ENCODE measurements around the gene CTCFL. TPM values are rescaled to one million over a fixed set of nuclear protein-coding genes. Genes with fewer than 3 reads are reported as not detected.

CTCFL gene
- total RNA-seq, 2 donors from 2014 or later, result not detected

DNA sequence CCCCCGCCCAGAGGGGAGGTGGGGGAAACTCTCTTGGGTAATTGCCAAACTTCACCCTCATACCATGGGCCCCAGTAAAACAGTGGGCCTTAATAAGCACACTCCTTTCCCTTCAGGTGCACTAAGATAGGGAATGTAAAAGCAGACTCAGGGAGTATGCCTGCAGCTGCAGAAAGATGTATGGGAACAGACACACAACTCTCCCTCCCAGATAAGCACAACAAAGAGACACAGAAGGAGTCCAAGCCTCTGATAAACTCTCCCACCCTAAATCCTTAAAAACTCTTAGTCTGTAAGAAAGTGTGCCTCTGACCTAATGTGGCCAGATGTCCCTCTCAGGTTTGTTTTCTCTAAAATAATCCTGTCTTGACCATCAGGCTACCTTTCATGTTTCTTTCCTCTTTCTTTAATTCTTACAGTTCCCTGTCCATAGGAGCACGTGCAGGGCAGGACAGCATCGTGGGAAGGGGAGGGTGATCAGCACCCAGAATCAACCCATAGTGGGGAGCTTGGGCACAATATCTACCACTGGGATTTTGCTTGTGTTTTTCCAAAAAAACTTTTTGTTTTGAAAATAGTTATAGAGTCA is 11.3 kb upstream of the CTCFL start:
- Mint-ChIP-seq H3K9me3 (no peaks in the 10 kb centered on the region), H3K36me3 (no peaks in the 10 kb centered on the region), H3K4me1 (ENCODE audit: low read depth in 2 of 2) (no peaks in the 10 kb centered on the region), H3K27me3 (peaks cover 32 to 42% of the 10 kb centered on the region in 2 donors), H3K4me3 (no peak overlapping the region), H3K27ac (no peak overlapping the region)
- ATAC-seq, result no peak
- no peak for DNase-seq (ENCODE audit: low spot score)

DNA sequence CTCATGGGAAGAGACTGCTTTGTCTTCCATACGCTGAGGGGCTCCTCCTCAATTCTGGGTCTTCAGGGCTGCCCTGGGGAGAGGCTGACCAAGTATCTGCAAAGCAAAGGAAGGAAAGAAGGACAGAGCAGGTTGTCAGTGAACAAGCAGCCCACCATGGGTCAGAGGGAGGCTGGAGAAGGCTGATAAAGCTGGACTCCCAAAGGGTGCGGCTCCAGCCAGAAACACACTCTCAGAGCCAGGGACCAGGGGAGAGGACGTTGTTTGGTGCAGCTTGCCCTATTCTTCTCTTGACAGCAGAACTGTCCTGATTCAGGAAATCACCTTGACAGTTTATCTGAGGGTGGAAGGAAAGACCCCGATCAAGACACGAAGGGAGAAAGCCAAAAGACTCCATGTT is 10.4 kb upstream of the CTCFL start:
- H3K27me3 Mint-ChIP-seq, result peaks cover 27 to 35% of the 10 kb centered on the region in 2 donors
- DNase-seq (ENCODE audit: low spot score) (no peak), ATAC-seq (no peak)
- no peaks in the 10 kb centered on the region for H3K4me1 Mint-ChIP-seq (ENCODE audit: low read depth in 2 of 2)
- H3K9me3 Mint-ChIP-seq, result no peaks in the 10 kb centered on the region
- H3K36me3 Mint-ChIP-seq, result no peaks in the 10 kb centered on the region
- H3K4me3 Mint-ChIP-seq, result no peak overlapping the region
- no peak overlapping the region for H3K27ac Mint-ChIP-seq

DNA sequence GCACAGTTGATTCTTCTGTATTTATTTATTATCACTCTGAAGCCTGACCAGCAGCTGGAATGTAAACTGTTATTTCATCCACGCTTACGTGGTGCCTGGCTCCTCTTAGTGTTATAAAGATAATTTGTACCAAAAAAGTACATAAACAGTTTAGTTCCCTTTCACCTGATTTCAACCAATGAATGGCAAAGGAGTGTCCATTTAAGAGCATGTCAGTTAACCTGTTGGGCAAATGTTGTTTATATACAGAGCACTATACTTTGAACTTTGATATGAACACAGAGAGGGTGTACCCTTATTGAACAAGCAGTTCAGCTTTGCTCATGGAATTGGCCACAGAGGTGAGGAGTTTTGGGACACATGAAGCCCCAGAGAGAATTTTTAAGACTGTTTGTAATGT is 7.2 kb upstream of the CTCFL start:
- Mint-ChIP-seq H3K9me3 (no peaks in the 10 kb centered on the region), H3K27ac (no peak overlapping the region), H3K36me3 (no peaks in the 10 kb centered on the region), H3K27me3 (peaks cover 14 to 19% of the 10 kb centered on the region in 2 donors), H3K4me1 (ENCODE audit: low read depth in 2 of 2) (no peaks in the 10 kb centered on the region), H3K4me3 (no peak overlapping the region)
- no peak for ATAC-seq
- DNase-seq (ENCODE audit: low spot score), result no peak

DNA sequence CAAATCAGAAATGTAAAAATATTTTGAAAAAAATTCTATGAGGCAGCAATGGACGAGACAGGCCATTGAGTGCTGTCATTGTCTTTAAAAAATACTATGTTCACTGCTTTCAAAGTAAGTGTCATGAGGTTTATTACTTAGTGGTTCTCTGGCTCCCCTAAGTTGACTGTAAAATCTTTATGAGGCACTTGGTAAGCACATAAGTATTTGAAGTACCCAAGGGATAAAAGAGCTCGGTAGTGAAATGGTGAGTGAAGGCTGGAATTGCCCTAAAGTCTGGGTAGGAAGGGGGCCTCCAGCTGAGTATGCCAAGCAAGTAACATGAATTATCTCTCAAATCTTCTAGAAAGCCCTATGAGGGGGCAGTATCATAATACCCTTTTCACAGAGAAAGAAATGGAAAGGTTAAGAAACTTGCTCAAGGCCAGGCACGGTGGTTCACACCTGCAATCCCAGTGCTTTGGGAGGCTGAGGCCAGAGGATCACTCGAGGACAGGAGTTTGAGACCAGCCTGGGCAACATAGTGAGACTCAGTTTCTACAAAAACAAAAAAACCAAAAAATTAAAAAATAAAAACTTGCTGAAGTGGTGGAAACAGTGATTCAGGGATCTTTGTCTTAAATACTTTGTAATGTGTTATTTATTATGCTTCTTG is 5.5 kb upstream of the CTCFL start:
- H3K36me3 Mint-ChIP-seq, result no peaks in the 10 kb centered on the region
- no peaks in the 10 kb centered on the region for H3K9me3 Mint-ChIP-seq
- H3K27ac Mint-ChIP-seq, result no peak overlapping the region
- no peak overlapping the region for H3K4me3 Mint-ChIP-seq
- H3K4me1 Mint-ChIP-seq (ENCODE audit: low read depth in 2 of 2), result no peaks in the 10 kb centered on the region
- H3K27me3 Mint-ChIP-seq, result peaks cover 13 to 14% of the 10 kb centered on the region in 2 donors
- ATAC-seq (no peak), DNase-seq (ENCODE audit: low spot score) (no peak)

DNA sequence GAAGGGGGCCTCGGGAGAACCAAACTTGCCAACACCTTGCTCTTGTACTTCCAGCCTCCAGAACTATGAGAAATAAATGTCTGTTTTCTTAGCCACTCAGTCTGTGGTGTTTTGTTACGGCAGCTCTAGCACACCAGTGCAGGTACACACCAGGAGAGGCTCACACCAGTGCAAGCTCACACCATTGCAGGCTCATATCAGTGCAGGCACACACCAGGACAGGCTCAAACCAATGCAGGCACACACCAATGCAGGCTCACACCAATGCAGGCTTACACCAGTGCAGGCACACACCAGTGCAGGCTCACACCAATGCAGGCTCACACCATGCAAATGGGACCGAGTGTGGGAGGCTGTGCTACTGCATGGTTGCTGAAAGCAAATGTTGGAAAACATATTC is 4.9 kb upstream of the CTCFL start:
- H3K9me3 Mint-ChIP-seq, result no peaks in the 10 kb centered on the region
- no peak overlapping the region for H3K27ac Mint-ChIP-seq
- peak; percentile 41 for ATAC-seq
- no peaks in the 10 kb centered on the region for H3K4me1 Mint-ChIP-seq (ENCODE audit: low read depth in 2 of 2)
- H3K27me3 Mint-ChIP-seq, result peaks cover 10 to 14% of the 10 kb centered on the region in 2 donors
- no peak overlapping the region for H3K4me3 Mint-ChIP-seq
- no peaks in the 10 kb centered on the region for H3K36me3 Mint-ChIP-seq
- DNase-seq (ENCODE audit: low spot score), result no peak

DNA sequence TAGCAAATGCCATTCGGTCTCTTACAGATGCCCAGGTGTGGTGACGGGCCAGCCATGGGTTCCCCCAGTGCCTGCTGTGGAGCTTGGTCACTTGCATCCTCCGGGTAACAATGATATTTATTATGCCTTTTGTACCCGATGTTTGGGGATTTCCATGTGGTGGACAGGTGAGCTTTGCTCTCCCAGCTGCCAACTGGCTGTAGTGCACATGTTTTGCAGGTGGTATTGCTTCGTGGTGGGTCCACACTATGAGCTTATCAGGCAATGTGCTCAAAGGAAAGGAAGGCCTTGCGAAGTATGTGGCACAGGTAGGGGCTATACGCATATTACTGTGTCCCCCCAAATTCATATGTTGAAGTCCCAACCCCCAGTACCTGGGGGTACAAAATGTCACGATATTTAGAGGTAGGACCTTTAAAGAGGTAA is 4.2 kb upstream of the CTCFL start:
- DNase-seq (ENCODE audit: low spot score) (no peak), ATAC-seq (peak in 1 of 2 donors; percentile 15)
- Mint-ChIP-seq H3K27ac (no peak overlapping the region), H3K4me1 (ENCODE audit: low read depth in 2 of 2) (no peaks in the 10 kb centered on the region), H3K4me3 (no peak overlapping the region), H3K36me3 (no peaks in the 10 kb centered on the region), H3K9me3 (no peaks in the 10 kb centered on the region), H3K27me3 (peaks cover 7 to 14% of the 10 kb centered on the region in 2 donors)

DNA sequence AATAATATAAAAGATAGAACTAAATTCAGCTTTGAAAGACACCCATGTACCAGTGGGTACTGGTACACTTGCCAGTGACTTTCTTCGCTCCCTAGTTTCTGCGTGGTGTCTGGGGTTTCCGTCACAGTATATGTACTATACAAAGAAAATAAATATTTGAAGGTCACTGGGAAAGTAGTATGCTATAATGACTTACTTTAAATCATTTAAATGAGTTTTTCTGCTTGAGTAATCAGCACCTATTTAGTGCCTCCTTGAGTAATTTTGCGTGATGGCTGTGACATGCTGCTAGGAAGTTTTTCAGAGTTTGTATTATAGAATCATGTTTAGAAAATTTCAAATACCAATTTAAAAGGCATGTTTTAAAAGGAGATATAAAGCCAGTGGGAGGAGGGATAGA is 3.2 kb upstream of the CTCFL start:
- Mint-ChIP-seq H3K9me3 (no peaks in the 10 kb centered on the region), H3K4me3 (no peak overlapping the region), H3K36me3 (no peaks in the 10 kb centered on the region), H3K27me3 (peaks cover 6 to 7% of the 10 kb centered on the region in 2 donors), H3K4me1 (ENCODE audit: low read depth in 2 of 2) (no peaks in the 10 kb centered on the region), H3K27ac (no peak overlapping the region)
- DNase-seq (ENCODE audit: low spot score) (no peak), ATAC-seq (no peak)

DNA sequence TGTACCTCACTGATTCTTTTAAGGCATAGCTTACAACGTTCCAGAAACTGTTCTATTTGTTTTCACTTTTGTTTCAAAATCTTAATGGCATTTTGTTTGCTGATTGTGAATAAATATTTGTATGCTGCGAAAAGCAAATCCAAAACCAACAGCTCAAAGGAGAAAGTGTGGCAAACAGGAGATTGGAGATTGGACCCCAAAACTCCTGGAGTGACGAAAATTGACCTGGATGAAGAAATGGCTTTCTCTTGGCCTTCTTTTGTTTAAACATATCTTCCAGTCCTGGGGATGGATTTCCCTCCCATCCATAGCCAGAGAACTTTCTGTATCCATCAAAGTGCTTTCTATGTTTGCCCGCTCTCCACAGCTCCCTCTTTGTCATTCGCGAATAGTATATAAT is 2.8 kb upstream of the CTCFL start:
- no peaks in the 10 kb centered on the region for H3K36me3 Mint-ChIP-seq
- no peak overlapping the region for H3K4me3 Mint-ChIP-seq
- no peak overlapping the region for H3K27ac Mint-ChIP-seq
- DNase-seq (ENCODE audit: low spot score) (no peak), ATAC-seq (no peak)
- H3K9me3 Mint-ChIP-seq, result no peaks in the 10 kb centered on the region
- peaks cover 3 to 5% of the 10 kb centered on the region in 2 donors for H3K27me3 Mint-ChIP-seq
- no peaks in the 10 kb centered on the region for H3K4me1 Mint-ChIP-seq (ENCODE audit: low read depth in 2 of 2)

DNA sequence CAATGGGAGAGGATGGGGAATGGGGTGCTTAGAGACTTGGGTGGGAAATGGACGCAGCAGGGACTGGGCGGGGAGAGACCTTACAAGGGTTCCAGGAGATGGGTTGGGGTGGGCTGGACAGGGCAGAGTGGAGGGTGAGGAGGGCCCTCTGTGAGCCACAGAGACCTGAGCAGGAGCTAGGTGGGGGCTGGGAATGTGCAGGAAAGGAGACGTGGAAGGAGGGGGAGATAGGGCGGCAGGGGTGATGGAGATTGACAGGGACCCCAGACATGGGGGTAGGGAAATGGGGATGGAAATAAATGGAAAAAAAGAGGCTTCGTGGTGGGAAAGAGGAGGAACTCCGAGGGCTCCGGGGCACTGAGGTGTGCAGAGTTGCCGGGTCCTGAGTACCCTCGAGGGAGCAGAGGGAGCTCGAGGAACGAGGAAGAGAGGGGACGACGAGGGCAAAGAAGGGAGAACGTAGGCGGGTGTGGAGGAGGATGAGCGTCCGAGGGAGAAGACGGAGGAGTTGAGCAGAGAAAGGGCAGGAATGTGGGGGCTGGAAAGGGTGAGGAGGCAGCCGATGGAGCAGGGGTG is 2.0 kb upstream of the CTCFL start:
- Mint-ChIP-seq H3K4me3 (no peak overlapping the region), H3K36me3 (no peaks in the 10 kb centered on the region), H3K4me1 (ENCODE audit: low read depth in 2 of 2) (no peaks in the 10 kb centered on the region), H3K9me3 (no peaks in the 10 kb centered on the region), H3K27me3 (no peaks in the 10 kb centered on the region), H3K27ac (no peak overlapping the region)
- DNase-seq (ENCODE audit: low spot score) (no peak), ATAC-seq (no peak)

DNA sequence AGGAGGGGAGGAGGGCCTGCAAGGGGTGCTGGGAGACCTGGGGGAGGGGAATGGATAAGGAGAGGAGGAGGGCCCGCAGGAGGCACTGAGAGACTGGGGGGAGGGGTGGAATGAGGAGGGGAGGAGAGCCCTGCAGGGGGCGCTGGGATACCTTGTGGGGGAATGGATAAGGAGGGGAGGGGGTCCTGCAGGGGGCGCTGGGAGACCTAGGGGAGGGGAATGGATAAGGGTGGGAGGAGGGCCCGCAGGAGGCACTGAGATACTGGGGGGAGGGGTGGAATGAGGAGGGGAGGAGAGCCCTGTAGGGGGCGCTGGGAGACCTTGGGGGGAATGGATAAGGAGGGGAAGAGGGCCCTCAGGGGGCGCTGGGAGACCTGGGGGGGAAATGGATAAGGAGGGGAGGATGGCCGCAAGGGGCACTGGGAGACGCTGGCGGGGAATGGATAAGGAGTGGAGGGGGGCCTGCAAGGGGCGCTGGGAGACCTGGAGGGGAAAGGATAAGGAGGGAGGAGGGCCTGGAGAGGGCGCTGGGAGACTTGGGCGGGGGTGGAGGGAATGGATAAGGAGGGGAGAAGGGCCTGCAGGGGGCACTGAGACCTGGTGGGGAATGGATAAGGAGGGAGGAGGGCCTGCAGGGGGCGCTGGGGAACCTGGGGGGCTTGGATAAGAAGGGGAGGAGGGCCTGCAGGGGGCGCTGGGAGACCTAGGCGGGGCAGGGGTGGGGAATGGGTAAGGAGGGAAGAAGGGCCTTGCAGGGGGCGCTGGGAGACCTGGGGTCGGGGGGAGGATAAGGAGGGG is 1.3 kb upstream of the CTCFL start:
- Mint-ChIP-seq H3K36me3 (no peaks in the 10 kb centered on the region), H3K27ac (no peak overlapping the region), H3K4me1 (ENCODE audit: low read depth in 2 of 2) (no peaks in the 10 kb centered on the region), H3K4me3 (no peak overlapping the region), H3K9me3 (no peaks in the 10 kb centered on the region), H3K27me3 (no peaks in the 10 kb centered on the region)
- DNase-seq (ENCODE audit: low spot score), result no peak
- no peak for ATAC-seq

DNA sequence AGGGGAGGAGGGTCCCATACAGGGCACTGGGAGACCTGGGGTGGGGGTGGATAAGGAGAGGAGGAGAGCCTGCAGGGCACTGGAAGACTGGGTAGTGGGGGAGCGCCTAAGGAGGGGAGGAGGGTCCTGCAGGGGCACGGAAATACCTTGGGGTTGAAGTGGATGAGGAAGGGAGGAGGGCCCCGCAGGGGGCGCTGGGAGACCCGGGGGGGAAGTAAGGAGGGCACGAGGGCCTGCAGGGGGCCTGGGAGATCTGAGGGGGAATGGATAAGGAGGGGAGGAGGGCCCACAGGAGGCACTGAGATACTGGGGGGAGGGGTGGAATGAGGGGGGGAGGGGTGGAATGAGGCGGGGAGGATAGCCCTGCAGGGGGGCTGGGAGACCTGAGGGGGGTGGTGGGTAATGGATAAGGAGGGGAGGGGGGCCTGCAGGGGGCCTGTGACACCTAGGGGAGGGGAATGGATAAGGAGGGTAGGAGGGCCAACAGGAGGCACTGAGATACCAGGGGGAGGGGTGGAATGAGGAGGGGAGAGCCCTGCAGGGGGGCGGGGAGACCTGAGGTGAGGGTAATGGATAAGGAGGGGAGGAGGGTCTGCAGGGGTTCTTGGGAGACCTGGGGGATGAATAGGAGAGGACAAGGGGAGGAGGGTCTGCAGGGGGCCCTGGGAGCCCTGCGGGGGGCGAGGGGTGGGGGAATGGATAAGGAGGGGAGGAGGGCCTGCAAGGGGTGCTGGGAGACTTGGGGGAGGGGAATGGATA is 567 bp upstream of the CTCFL start:
- Mint-ChIP-seq H3K4me3 (no peak overlapping the region), H3K9me3 (no peaks in the 10 kb centered on the region), H3K36me3 (no peaks in the 10 kb centered on the region), H3K4me1 (ENCODE audit: low read depth in 2 of 2) (no peaks in the 10 kb centered on the region), H3K27ac (no peak overlapping the region), H3K27me3 (no peaks in the 10 kb centered on the region)
- DNase-seq (ENCODE audit: low spot score) (no peak), ATAC-seq (no peak)

DNA sequence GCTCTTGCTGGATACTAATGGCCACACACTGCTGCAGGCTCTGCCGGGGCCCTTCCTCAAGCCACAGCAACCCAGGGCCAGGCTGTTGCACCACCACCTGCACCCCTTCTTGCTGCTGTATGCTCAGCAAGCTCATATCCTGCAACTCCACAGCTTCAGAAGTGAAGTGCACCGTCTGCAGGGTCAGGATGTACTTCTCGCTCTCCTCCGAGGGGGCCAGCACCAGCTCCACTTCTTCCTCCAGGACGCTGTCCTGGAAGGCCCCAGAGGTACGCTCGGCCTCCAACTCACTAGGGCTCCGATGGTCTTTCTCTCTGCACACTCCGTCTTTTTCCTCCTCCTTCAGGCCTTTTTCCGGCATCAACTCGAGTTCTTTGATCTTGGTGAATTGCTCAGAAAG is 1.2 kb downstream of the CTCFL start:
- H3K27me3 Mint-ChIP-seq, result no peaks in the 10 kb centered on the region
- no peak overlapping the region for H3K4me3 Mint-ChIP-seq
- H3K27ac Mint-ChIP-seq, result no peak overlapping the region
- H3K9me3 Mint-ChIP-seq, result no peaks in the 10 kb centered on the region
- no peak for DNase-seq (ENCODE audit: low spot score)
- ATAC-seq, result no peak
- H3K36me3 Mint-ChIP-seq, result no peaks in the 10 kb centered on the region
- no peaks in the 10 kb centered on the region for H3K4me1 Mint-ChIP-seq (ENCODE audit: low read depth in 2 of 2)

DNA sequence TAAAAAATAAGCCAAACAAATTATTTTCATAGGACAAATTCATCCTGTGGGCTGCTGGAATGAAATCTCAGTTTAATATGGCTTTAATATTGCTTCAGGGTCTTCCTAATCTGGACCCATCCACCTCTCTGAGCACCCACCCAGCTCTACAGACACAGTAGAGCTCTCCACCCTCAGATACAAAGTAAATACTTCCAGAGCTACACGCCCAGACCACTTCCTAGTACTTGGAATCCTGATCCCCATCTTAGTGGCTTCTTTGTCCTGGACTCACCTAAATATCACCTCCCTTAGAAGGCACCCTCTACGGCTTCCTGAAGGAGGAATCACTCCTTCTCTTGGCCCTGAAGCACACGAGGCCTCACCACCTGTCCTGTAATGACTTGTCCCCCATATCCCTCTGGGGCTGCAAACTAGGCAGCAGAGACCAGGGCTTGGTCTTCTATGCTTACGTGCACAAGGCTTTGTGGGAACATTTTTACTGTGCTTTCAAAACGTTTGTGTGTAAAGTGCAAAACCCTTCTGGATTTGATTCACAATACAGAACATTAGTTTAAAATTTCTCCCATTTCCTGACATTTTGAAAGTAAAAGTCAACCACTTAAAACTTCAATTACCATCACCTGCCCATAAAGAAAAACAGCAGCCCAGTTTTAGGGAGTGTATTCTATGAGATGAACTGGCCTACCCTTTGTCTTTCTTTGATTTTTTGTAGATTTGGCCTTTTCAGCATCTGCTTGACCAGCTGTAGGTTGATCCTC is 2.4 kb downstream of the CTCFL start:
- no peak overlapping the region for H3K27ac Mint-ChIP-seq
- no peaks in the 10 kb centered on the region for H3K36me3 Mint-ChIP-seq
- ATAC-seq (peak in 1 of 2 donors; percentile 45), DNase-seq (ENCODE audit: low spot score) (no peak)
- no peaks in the 10 kb centered on the region for H3K9me3 Mint-ChIP-seq
- H3K4me3 Mint-ChIP-seq, result no peak overlapping the region
- no peaks in the 10 kb centered on the region for H3K4me1 Mint-ChIP-seq (ENCODE audit: low read depth in 2 of 2)
- no peaks in the 10 kb centered on the region for H3K27me3 Mint-ChIP-seq
